B cell (primary cell): ENCODE data around the gene SLC6A20.

ENCODE experiments used
- EZH2 ChIP-seq: IDR thresholded peaks from 2 replicates; pipeline ENCODE4 v1.6.1; 2012; ENCODE audit warnings: borderline replicate concordance, low read depth, mild to moderate bottlenecking, moderate library complexity, low read length; ENCODE audit not compliant: insufficient read depth, poor library complexity, severe bottlenecking
- TF ChIP-seq, protein P1 (sequence below): fragments of 200-600 bp; IDR thresholded peaks from one replicate; pipeline ENCODE4 v1.8.0; 2022; ENCODE audit warnings: antibody characterized with exemption, mild to moderate bottlenecking

- TF ChIP-seq, protein P1, sequence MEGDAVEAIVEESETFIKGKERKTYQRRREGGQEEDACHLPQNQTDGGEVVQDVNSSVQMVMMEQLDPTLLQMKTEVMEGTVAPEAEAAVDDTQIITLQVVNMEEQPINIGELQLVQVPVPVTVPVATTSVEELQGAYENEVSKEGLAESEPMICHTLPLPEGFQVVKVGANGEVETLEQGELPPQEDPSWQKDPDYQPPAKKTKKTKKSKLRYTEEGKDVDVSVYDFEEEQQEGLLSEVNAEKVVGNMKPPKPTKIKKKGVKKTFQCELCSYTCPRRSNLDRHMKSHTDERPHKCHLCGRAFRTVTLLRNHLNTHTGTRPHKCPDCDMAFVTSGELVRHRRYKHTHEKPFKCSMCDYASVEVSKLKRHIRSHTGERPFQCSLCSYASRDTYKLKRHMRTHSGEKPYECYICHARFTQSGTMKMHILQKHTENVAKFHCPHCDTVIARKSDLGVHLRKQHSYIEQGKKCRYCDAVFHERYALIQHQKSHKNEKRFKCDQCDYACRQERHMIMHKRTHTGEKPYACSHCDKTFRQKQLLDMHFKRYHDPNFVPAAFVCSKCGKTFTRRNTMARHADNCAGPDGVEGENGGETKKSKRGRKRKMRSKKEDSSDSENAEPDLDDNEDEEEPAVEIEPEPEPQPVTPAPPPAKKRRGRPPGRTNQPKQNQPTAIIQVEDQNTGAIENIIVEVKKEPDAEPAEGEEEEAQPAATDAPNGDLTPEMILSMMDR = no peak
- no peak for TF ChIP-seq EZH2
These were observed 14.0 kb downstream of the SLC6A20 start for GRCh38 chr3:45782381-45782780.
